PC-9 (cell line): ENCODE measurements around the gene PPP1R1A.

Experiments
- CTCF ChIP-seq: fragments of 200-600 bp; sonication (generic); conservative IDR thresholded peaks from 2 replicates; pipeline ENCODE4 v1.6.1; 2017; ENCODE audit warnings: mixed run types, antibody characterized with exemption, mild to moderate bottlenecking, moderate library complexity
- EZH2 ChIP-seq: fragments of 200-600 bp; sonication (generic); IDR thresholded peaks from 2 replicates; pipeline ENCODE4 v1.8.0; 2017; ENCODE audit warnings: antibody characterized with exemption, low read depth

DNA sequence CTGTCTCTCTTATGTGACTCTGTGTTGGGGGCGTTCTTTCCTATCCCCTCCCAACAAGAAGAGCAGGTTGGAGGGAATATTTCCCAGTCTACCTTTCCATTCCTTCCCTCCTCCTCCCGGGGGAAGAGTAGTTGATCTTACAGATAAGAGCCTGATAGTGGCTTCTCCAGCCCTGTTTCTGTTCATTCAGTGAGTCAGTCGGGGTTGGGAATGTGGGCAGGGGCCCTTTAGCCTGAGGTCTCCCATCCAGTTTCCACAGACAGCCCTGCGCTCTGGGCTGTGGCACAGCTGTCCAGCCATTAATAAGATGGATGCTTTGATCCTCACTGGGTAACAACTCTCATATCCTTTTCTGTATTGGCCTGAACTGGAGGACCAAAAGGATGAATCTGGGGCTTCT is 18.1 kb upstream of the PPP1R1A start:
- TF ChIP-seq CTCF (no peak), EZH2 (no peak)
